ENCODE results near the gene ACSL1. TPM values are rescaled to one million over a fixed set of nuclear protein-coding genes. Genes with fewer than 3 reads are reported as not detected.
A peak's percentile ranks its signal among the peaks of the same experiment; 100 is the strongest.

The ACSL1 gene
- total and polyA plus RNA-seq, 9 of the 15 experiments (the other 6 are each of a cell fraction or from before 2014, with no cell fraction given): 6.7 to 24.1 (median 15.0) TPM

DNA sequence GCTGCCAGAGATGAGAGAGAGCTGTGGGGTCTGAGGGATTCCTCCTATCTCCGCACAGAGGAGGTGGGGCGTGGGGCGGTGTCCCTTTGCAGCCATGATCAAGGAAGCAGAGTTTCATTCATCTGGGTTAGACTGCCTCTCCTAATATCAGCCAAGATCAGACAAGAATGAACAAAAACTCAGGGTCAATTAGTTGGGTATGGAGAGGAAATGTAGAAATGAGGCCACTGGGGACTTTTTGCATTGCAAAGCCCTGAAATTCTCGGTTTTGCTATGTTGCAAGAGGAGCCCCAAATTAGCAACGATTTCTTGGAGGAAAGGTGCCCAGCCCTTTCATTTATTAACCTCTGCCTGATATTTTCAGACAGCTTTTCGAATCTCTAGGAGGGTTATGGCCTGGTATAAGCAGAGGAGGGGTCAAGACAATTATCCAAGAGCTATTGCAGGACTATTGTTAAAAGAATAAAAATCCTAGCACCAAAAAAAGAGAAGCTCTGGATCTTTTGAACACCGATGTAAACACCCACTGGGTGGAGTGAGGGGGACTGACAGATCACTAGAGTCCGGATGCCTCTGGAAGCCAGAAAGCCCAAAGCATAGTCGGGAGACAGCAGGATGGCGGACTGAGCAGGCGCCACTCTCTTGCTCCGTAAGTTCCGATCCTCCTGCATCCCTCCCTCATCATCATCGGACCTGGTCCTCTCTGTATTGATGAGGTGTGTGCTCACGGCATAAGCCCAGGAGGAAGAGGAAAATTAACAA is 34.4 kb upstream of the ACSL1 start:
- POLR2A ChIA-PET: interaction anchor here (0.8 kb wide), 1 partner anchor 8 kb away, joined by 3 read pairs; no protein-coding TSS in a partner anchor
- no peak for DNase-seq (ENCODE audit: extremely low read depth in 1 of 4, low spot score in 3 of 4)
- TF ChIP-seq CEBPB (tag; IDR thresholded peaks at IDR 0.05) (0 out of 2 replicates have a peak, but pooled peaks have one; percentile 26), SUPT5H (IDR thresholded peaks at IDR 0.05) (no peak), ZNF143 (CRISPR knock-in tag; IDR thresholded peaks at IDR 0.05) (no peak), CREB1 (IDR thresholded peaks at IDR 0.05) (no peak), CREB1 (CRISPR knock-in tag; IDR thresholded peaks at IDR 0.05) (no peak), SMARCE1 (IDR thresholded peaks at IDR 0.05) (no peak), C11orf30 (IDR thresholded peaks at IDR 0.05; ENCODE audit: low read depth) (no peak), ARID4B (CRISPR knock-in tag; IDR thresholded peaks at IDR 0.05) (no peak)
- ATAC-seq: peak; percentile 59
- WGBS (ENCODE audit: insufficient coverage, low coverage, missing lambda C conversion rate): 42% methylated on average over 15 of the region's 15 CpGs
- H3K79me2 ChIP-seq (ENCODE audit: control insufficient read depth, insufficient read depth, low read length): no peaks in the 10 kb centered on the region
- peak overlapping the region; percentile 43; the same call in 1 of the 2 replicates for H3K4me2 ChIP-seq (ENCODE audit: insufficient read depth, low read length)
- intact Hi-C loops (cut with micrococcal nuclease): no loop called here
- CTCF ChIA-PET (ENCODE audit: low intra/inter-chr PET ratio): no interaction called here
- in situ Hi-C loops (cut with MboI): no loop called here
- H3K9ac ChIP-seq (ENCODE audit: insufficient read depth in 1 of 2, low read depth in 2 of 2, low read length in 2 of 2): 0 out of 4 replicates have a peak overlapping the region, but pooled peaks of 1 of the 2 experiments have one; percentile 8
- H4K20me1 ChIP-seq (replicated peaks; ENCODE audit: control insufficient read depth, insufficient read depth, low read length): no peaks in the 10 kb centered on the region
- H2AFZ ChIP-seq (ENCODE audit: low read depth, low read length): peak overlapping the region; percentile 90
- H3K4me1 ChIP-seq (replicated peaks in 1 of 2; ENCODE audit: control insufficient read depth in 2 of 2, insufficient read depth in 2 of 2, low read length in 2 of 2): peaks cover 8 to 20% of the 10 kb centered on the region in 2 experiments; a peak in 3 of 5 replicates
- H3K4me3 ChIP-seq: no peak overlapping the region
- no TSS peak for BruUV-seq (replicated peaks)
- no peaks in the 10 kb centered on the region for H3K9me1 ChIP-seq (ENCODE audit: control insufficient read depth, insufficient read depth, low read length)
- H3K27ac ChIP-seq (ENCODE audit: extremely low read depth, low read depth, low read length): no peak overlapping the region
- no peaks in the 10 kb centered on the region for H3K36me3 ChIP-seq (ENCODE audit: control insufficient read depth, insufficient read depth, low read length)
- no peaks in the 10 kb centered on the region for H3K27me3 ChIP-seq (ENCODE audit: control insufficient read depth in 2 of 2, insufficient read depth in 2 of 2, low read length in 2 of 2)
- H3K9me3 ChIP-seq (replicated peaks; ENCODE audit: control insufficient read depth, insufficient read depth, low read depth, low read length): no peaks in the 10 kb centered on the region
- no peak for FAIRE-seq

Measured in K562 (cell line).